ENCODE results near the gene C2orf76.
"Not testable (repeated sequence)": the region's sequence is repeated elsewhere in the genome, so short reads cannot be mapped to it uniquely, and the experiment has no call there.

The C2orf76 gene

DNA sequence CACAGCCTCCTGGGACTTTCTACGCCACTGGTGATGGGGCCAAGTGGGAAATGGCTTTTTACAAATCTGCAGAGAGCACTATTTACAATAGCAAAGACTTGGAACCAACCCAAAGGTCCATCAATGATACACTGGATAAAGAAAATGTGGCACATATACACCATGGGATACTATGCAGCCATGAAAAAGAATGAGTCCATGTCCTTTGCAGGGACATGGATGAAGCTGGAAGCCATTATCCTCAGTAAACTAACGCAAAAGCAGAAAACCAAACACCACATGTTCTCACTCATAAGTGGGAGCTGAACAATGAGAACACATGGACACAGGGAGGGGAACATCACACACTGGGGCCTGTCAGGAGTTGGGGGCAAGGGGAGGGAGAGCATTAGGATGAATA lies 88.2 kb downstream of the C2orf76 start:
- not testable (repeated sequence) for H3K27me3 ChIP-seq (ENCODE audit: control insufficient read depth, insufficient read depth, low read length); H3K27ac ChIP-seq (ENCODE audit: low read length); H3K36me3 ChIP-seq (ENCODE audit: control insufficient read depth, low read depth, low read length); H3K4me3 ChIP-seq (ENCODE audit: low read length); H3K9me3 ChIP-seq (ENCODE audit: control insufficient read depth, low read depth, low read length); H3K9ac ChIP-seq (ENCODE audit: low read length); H3K4me1 ChIP-seq (ENCODE audit: control insufficient read depth, low read depth, low read length)

DNA sequence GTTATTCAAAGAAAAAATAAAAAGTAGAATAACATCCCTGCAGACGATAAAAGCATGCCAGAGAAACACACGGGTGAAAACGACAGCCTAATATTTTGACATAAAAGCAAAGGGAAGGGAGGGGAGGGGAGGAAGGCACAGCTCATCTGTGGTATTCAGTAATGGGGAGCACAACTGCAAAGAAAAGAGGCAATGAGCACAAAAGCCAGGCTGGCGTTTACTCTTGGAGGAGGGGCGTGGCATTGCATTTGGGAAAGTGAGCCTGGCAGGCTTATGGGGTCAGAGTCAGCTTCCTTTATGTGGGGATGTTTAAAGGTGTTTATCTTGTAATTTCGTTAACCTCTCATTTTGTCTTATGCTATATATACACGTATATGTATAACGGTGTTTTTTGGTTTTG lies 89.8 kb downstream of the C2orf76 start:
- no peaks in the 10 kb centered on the region for H3K27me3 ChIP-seq (ENCODE audit: control insufficient read depth, insufficient read depth, low read length)

DNA sequence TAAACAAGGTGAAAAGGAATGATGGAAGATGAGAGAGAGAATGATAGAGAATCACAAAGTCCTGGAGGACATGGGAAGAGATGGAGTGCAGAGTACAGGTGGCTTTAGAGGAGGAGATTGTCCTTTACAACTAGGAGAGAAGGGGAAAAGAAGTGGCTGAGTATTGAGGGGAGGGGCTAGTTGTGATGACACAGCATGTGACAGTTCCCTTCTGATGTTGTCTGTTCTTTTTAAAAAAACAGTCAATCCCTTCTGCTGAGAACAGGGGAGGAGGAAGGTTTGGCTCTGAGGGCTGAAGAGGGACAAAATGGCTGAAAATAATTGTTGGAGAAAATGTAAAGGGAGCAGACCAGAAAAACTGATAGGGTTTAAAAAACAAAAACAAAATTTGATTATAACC lies 99.0 kb downstream of the C2orf76 start:
- H3K27ac ChIP-seq (ENCODE audit: low read length), result no peak overlapping the region
- no peaks in the 10 kb centered on the region for H3K4me1 ChIP-seq (ENCODE audit: control insufficient read depth, low read depth, low read length)

More for the DNA sequence above, 89.8 kb downstream of the C2orf76 start:
- H3K36me3 ChIP-seq (ENCODE audit: control insufficient read depth, low read depth, low read length), result no peaks in the 10 kb centered on the region
- H3K9me3 ChIP-seq (ENCODE audit: control insufficient read depth, low read depth, low read length), result no peaks in the 10 kb centered on the region
- no peak overlapping the region for H3K4me3 ChIP-seq (ENCODE audit: low read length)
- no peak overlapping the region for H3K27ac ChIP-seq (ENCODE audit: low read length)
- H3K4me1 ChIP-seq (ENCODE audit: control insufficient read depth, low read depth, low read length), result no peaks in the 10 kb centered on the region
- H3K9ac ChIP-seq (ENCODE audit: low read length), result no peak overlapping the region

DNA sequence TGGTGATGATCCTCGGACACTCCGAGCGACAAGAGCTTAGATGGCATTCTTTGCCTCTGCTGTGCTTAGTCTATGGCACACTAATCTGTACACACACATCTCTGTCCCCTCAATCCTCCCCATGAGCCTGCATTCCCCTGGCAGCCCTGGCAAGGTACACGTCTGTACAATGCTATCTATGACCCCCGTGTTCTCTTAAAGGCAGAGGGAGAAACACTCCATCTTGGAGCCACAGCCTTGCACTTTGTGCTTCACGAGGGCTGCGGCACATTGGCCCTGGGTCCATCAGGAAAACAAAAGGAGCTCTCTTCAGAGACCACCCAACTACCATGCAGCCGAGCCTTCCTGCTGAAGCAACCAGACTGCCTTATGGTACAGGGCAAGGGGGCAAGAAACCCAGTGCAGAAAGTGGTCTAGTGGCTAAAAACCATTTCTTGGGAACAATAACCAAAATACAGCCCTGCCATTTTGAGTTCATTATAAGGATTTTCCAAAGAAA lies 100.5 kb downstream of the C2orf76 start:
- H3K9me3 ChIP-seq (ENCODE audit: control insufficient read depth, low read depth, low read length), result no peaks in the 10 kb centered on the region
- H3K27me3 ChIP-seq (ENCODE audit: control insufficient read depth, insufficient read depth, low read length), result no peaks in the 10 kb centered on the region
- H3K4me1 ChIP-seq (ENCODE audit: control insufficient read depth, low read depth, low read length), result no peaks in the 10 kb centered on the region
- no peak overlapping the region for H3K27ac ChIP-seq (ENCODE audit: low read length)
- H3K9ac ChIP-seq (ENCODE audit: low read length), result no peak overlapping the region
- H3K36me3 ChIP-seq (ENCODE audit: control insufficient read depth, low read depth, low read length), result no peaks in the 10 kb centered on the region
- H3K4me3 ChIP-seq (ENCODE audit: low read length), result no peak overlapping the region

More for the DNA sequence above, 99.0 kb downstream of the C2orf76 start:
- no peaks in the 10 kb centered on the region for H3K36me3 ChIP-seq (ENCODE audit: control insufficient read depth, low read depth, low read length)
- H3K27me3 ChIP-seq (ENCODE audit: control insufficient read depth, insufficient read depth, low read length), result no peaks in the 10 kb centered on the region
- H3K9ac ChIP-seq (ENCODE audit: low read length), result no peak overlapping the region
- no peak overlapping the region for H3K4me3 ChIP-seq (ENCODE audit: low read length)
- H3K9me3 ChIP-seq (ENCODE audit: control insufficient read depth, low read depth, low read length), result no peaks in the 10 kb centered on the region

DNA sequence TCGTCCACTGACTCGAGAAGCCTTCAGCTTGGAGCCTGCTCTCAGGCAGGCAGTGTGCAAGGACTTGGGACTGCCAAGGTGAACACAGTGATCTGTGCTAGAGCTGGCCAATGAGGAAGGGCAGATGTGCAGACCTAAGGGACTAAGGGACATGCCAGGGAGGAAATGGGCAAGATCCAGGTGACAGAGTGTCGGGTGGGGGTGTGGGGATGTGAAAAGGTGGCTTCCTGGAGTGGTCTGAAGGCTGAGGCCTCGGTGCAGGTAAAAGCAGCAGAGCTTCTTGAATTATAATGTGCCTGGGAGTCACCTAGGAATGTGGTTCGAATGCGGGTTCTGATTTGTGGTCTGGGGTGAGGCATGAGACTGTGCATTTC lies 101.0 kb downstream of the C2orf76 start:
- no peaks in the 10 kb centered on the region for H3K36me3 ChIP-seq (ENCODE audit: control insufficient read depth, low read depth, low read length)
- H3K9me3 ChIP-seq (ENCODE audit: control insufficient read depth, low read depth, low read length), result no peaks in the 10 kb centered on the region
- H3K9ac ChIP-seq (ENCODE audit: low read length), result no peak overlapping the region
- H3K27ac ChIP-seq (ENCODE audit: low read length), result no peak overlapping the region
- H3K27me3 ChIP-seq (ENCODE audit: control insufficient read depth, insufficient read depth, low read length), result no peaks in the 10 kb centered on the region
- no peak overlapping the region for H3K4me3 ChIP-seq (ENCODE audit: low read length)
- H3K4me1 ChIP-seq (ENCODE audit: control insufficient read depth, low read depth, low read length), result no peaks in the 10 kb centered on the region

DNA sequence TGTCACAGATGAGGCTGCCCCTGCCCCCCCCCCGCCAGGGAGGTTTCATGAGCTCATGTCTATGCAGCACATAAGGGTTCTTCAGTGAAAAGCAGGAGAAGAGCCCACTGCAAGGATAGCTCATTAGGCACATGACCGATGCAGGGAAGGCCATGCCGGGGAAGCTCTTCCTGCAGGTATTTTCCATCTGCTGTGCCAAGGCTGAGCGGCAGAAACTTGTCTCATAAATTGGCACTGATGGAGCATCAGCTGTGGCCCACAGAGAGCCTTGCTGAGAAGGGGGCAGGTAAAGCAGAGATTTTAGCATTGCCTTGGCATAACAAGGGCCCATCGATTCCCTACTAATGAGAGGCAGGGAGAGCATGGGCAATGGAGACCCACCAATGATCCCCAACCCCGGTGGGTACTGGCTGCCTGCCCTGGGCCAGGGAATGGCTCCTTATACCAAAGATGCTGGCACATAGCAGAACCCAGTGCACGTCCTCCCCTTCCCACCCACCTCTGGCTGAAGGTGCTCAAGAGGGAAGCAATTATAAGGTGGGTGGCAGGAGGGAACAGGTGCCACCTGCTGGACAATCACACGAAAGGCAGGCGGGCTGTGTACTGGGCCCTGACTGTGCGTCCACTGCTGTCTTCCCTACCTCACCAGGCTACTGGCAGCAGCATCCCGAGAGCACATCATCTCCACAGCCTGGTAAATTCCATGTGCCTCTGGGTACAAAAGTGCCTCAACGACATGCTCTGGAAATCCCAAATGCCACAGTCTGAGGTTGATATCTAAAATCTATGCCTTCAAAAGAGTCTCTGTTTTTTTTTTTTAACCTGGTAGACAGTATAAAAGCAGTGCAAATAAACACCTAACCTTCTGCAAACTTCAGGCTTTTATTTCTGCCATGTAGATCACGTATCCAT lies 101.6 kb downstream of the C2orf76 start:
- Histone ChIP-seq H3K4me1 (ENCODE audit: control insufficient read depth, low read depth, low read length) (no peaks in the 10 kb centered on the region), H3K4me3 (ENCODE audit: low read length) (no peak overlapping the region), H3K9me3 (ENCODE audit: control insufficient read depth, low read depth, low read length) (no peaks in the 10 kb centered on the region), H3K9ac (ENCODE audit: low read length) (no peak overlapping the region), H3K36me3 (ENCODE audit: control insufficient read depth, low read depth, low read length) (no peaks in the 10 kb centered on the region), H3K27me3 (ENCODE audit: control insufficient read depth, insufficient read depth, low read length) (no peaks in the 10 kb centered on the region), H3K27ac (ENCODE audit: low read length) (no peak overlapping the region)

DNA sequence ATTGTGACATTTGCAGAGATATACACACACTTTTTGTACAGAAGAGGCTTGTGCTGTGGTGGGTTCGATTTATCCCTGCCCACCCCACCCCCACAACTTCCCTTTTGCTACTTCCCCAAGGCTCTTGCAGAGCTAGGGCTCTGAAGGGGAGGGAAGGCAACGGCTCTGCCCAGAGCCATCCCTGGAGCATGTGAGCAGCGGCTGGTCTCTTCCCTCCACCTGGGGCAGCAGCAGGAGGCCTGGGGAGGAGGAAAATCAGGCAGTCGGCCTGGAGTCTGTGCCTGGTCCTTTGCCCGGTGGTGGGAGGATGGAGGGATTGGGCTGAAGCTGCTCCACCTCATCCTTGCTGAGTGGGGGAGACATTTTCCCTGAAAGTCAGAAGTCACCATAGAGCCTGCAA lies 103.0 kb downstream of the C2orf76 start:
- Histone ChIP-seq H3K36me3 (ENCODE audit: control insufficient read depth, low read depth, low read length) (no peaks in the 10 kb centered on the region), H3K9me3 (ENCODE audit: control insufficient read depth, low read depth, low read length) (no peaks in the 10 kb centered on the region), H3K9ac (ENCODE audit: low read length) (no peak overlapping the region), H3K27ac (ENCODE audit: low read length) (no peak overlapping the region), H3K4me3 (ENCODE audit: low read length) (no peak overlapping the region), H3K27me3 (ENCODE audit: control insufficient read depth, insufficient read depth, low read length) (no peaks in the 10 kb centered on the region), H3K4me1 (ENCODE audit: control insufficient read depth, low read depth, low read length) (peaks cover 11% of the 10 kb centered on the region)

DNA sequence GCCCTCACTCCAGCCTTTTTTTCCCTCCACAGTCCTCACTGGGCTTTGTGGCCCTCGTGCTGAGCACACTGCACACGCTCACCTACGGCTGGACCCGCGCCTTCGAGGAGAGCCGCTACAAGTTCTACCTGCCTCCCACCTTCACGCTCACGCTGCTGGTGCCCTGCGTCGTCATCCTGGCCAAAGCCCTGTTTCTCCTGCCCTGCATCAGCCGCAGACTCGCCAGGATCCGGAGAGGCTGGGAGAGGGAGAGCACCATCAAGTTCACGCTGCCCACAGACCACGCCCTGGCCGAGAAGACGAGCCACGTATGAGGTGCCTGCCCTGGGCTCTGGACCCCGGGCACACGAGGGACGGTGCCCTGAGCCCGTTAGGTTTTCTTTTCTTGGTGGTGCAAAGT lies 103.6 kb downstream of the C2orf76 start:
- peaks cover 13% of the 10 kb centered on the region for H3K4me1 ChIP-seq (ENCODE audit: control insufficient read depth, low read depth, low read length)
- no peak overlapping the region for H3K9ac ChIP-seq (ENCODE audit: low read length)
- no peak overlapping the region for H3K4me3 ChIP-seq (ENCODE audit: low read length)
- no peak overlapping the region for H3K27ac ChIP-seq (ENCODE audit: low read length)
- H3K27me3 ChIP-seq (ENCODE audit: control insufficient read depth, insufficient read depth, low read length), result no peaks in the 10 kb centered on the region
- H3K36me3 ChIP-seq (ENCODE audit: control insufficient read depth, low read depth, low read length), result no peaks in the 10 kb centered on the region
- H3K9me3 ChIP-seq (ENCODE audit: control insufficient read depth, low read depth, low read length), result no peaks in the 10 kb centered on the region

DNA sequence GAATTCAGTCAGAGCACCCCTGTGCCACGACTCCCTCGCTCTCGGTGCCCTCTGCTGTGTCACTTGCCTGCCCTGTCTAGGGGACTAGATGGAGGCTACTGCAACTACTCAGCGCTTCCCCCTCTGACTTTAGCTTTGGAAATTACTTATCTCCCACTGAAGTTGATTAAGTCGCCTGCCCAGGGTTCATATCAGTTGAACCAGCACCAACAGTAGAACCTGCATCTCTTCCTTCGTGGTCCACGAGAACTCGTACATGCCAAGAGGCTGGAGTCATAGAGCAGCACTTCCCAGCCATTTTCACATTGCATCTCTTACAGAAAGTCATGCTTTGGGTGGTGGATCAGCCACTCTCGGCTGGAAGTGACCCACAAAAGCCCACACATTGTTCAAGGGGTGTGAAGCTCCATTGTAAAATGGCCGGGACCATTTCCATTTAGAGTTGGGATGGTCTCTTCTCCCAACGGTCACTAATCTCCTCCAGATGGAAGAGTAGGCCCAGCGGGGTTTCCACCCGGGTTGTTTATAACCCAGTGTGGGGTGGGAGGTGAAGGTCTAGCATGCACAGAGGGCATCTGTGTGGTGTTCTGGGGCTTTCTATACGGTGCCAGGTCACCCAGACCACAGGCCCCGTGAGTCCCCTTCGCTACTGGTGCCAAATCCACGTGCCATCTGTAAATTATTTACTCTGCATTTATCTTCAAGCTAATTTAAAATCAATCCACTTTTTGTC lies 105.0 kb downstream of the C2orf76 start:
- H3K9ac ChIP-seq (ENCODE audit: low read length), result no peak overlapping the region
- H3K36me3 ChIP-seq (ENCODE audit: control insufficient read depth, low read depth, low read length), result no peaks in the 10 kb centered on the region
- H3K27me3 ChIP-seq (ENCODE audit: control insufficient read depth, insufficient read depth, low read length), result no peaks in the 10 kb centered on the region
- no peak overlapping the region for H3K4me3 ChIP-seq (ENCODE audit: low read length)
- H3K4me1 ChIP-seq (ENCODE audit: control insufficient read depth, low read depth, low read length), result peaks cover 25% of the 10 kb centered on the region
- H3K27ac ChIP-seq (ENCODE audit: low read length), result no peak overlapping the region
- H3K9me3 ChIP-seq (ENCODE audit: control insufficient read depth, low read depth, low read length), result no peaks in the 10 kb centered on the region

DNA sequence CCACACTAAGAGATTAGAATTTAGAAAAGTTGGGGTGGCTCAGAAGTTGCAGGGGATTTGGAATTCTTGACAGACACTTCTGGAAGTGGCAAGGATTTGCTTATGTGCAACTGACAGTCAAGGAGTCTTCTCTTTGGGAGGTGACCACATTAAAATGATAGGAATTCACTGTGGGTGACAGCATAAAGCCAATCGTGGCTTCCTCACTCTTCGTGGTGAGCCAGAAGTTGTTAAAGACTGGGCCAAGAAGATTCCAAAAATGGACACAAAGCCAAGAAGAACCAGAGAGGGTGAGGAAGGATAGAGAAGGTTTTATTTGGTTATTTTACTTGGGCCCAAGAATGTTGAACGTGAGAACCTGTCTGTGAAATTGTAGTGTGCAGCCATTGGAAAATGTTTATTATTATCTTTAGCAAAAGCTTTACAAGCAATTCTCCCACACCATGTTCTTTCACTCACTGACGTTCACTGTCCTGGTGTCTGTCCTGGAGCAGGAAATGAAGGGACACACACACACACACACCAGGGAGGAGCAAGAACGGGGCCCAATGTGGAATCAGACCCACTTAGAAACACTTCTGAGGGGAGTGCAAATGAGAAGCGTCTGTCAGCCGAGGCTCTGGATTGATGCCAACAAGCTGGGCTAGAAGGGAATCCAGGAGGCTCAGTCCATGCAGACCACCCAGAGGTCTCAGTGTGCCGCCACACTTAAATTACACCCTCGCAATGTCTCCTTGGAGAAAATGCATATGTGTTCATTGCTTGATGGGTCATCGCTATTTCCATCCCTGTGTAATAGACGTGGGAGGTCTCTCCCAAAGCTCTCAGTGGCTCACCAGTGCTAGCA lies 105.8 kb downstream of the C2orf76 start:
- Histone ChIP-seq H3K27ac (ENCODE audit: low read length) (no peak overlapping the region), H3K36me3 (ENCODE audit: control insufficient read depth, low read depth, low read length) (no peaks in the 10 kb centered on the region), H3K27me3 (ENCODE audit: control insufficient read depth, insufficient read depth, low read length) (no peaks in the 10 kb centered on the region), H3K4me1 (ENCODE audit: control insufficient read depth, low read depth, low read length) (peaks cover 33% of the 10 kb centered on the region), H3K9me3 (ENCODE audit: control insufficient read depth, low read depth, low read length) (no peaks in the 10 kb centered on the region), H3K9ac (ENCODE audit: low read length) (no peak overlapping the region), H3K4me3 (ENCODE audit: low read length) (no peak overlapping the region)

DNA sequence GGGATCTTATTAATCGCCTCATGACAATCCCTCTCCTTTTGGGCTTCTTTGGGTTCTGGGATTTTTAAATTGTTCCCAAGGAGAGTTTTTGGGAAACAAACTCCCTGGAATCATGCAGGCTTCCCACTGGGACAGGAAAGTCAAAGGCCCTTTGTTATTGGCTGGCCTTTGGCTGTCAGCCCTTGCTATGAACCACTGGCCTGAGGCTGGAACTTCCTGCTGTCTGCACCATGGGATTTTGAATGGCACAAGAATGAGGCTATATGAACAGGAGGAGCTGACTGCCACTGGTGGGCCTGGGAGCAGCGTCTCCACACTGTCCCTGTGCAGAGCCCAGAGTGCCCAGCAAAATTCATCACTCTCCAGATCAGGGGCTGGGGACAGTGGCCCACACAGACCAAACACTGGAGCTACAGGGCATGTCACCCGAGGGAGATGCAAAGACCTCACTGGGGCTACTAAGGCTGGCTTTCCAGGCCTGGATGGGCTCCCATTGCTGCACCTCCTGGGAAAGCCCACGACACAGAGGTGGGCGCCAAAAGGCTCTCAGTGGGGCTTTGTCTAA lies 107.3 kb downstream of the C2orf76 start:
- Histone ChIP-seq H3K9me3 (ENCODE audit: control insufficient read depth, low read depth, low read length) (no peaks in the 10 kb centered on the region), H3K4me1 (ENCODE audit: control insufficient read depth, low read depth, low read length) (peaks cover 44% of the 10 kb centered on the region), H3K27me3 (ENCODE audit: control insufficient read depth, insufficient read depth, low read length) (no peaks in the 10 kb centered on the region), H3K4me3 (ENCODE audit: low read length) (no peak overlapping the region), H3K9ac (ENCODE audit: low read length) (no peak overlapping the region), H3K27ac (ENCODE audit: low read length) (no peak overlapping the region), H3K36me3 (ENCODE audit: control insufficient read depth, low read depth, low read length) (no peaks in the 10 kb centered on the region)
